OCI-LY7 (cell line): ENCODE results near the gene ADAMTS20. TPM values are rescaled to one million over a fixed set of nuclear protein-coding genes. Genes with fewer than 3 reads are reported as not detected.

ENCODE experiments used
- BruUV-seq: library from RNA; stranded (reverse); fragments of 400-500 nt; replicated peaks from 2 replicates; lab custom pipeline; 2021; lab: Mats Ljungman, UMichigan
- CTCF ChIA-PET: fragments of 300-600 bp; sonication (Branson Sonifier 250); formaldehyde crosslinking; loops from one replicate; lab custom pipeline; 2022; ENCODE audit warnings: antibody characterized with exemption; ENCODE audit not compliant: unreplicated experiment; lab: Charles Lee
- POLR2A ChIA-PET: fragments of 300-600 bp; sonication (Branson Sonifier 250); formaldehyde crosslinking; loops from one replicate; lab custom pipeline; 2022; ENCODE audit warnings: antibody characterized with exemption; lab: Charles Lee
- DNase-seq: peaks from one replicate; pipeline ENCODE4 v3.0.0-alpha.2; 2015; ENCODE audit warnings: low spot score
- H2AFZ ChIP-seq: fragments of 200-600 bp; sonication (generic), shearing (Covaris generic); 2 replicates; pipeline ENCODE4 v1.6.1; 2014; ENCODE audit warnings: mild to moderate bottlenecking, antibody characterized with exemption, low read length, moderate library complexity
- H3K27ac ChIP-seq: fragments of 200-600 bp; sonication (generic); 2 replicates; pipeline ENCODE4 v1.5.1; 2014; ENCODE audit warnings: mixed run types, low read depth, mild to moderate bottlenecking, moderate library complexity, low read length, inconsistent platforms; ENCODE audit not compliant: poor library complexity, severe bottlenecking
- H3K36me3 ChIP-seq: fragments of 200-600 bp; sonication (generic); 2 replicates; pipeline ENCODE4 v1.6.1; 2014; ENCODE audit warnings: mild to moderate bottlenecking, antibody characterized with exemption, low read length, moderate library complexity, mixed read lengths; ENCODE audit not compliant: insufficient read depth
- H3K4me1 ChIP-seq: fragments of 200-600 bp; sonication (generic); 2 replicates; pipeline ENCODE4 v1.5.1; 2014; ENCODE audit warnings: mild to moderate bottlenecking, low read length; ENCODE audit not compliant: insufficient read depth, poor library complexity, severe bottlenecking
- H3K4me2 ChIP-seq: fragments of 200-600 bp; sonication (generic); 2 replicates; pipeline ENCODE4 v1.6.1; 2014; ENCODE audit warnings: mild to moderate bottlenecking, low read length
- H3K4me3 ChIP-seq: fragments of 200-600 bp; sonication (generic); 2 replicates; pipeline ENCODE4 v1.5.1; 2014; ENCODE audit warnings: mild to moderate bottlenecking, low read depth, low read length; ENCODE audit not compliant: poor library complexity, severe bottlenecking
- H3K79me2 ChIP-seq: fragments of 200-600 bp; sonication (generic); 2 replicates; pipeline ENCODE4 v1.6.1; 2016; ENCODE audit warnings: low read depth, mild to moderate bottlenecking, low read length, moderate library complexity, mixed read lengths; ENCODE audit not compliant: insufficient read depth
- H3K9me2 ChIP-seq: fragments of 200-600 bp; sonication (generic); 2 replicates; pipeline ENCODE4 v1.6.1; 2016; ENCODE audit warnings: mild to moderate bottlenecking, low read length, mixed read lengths; ENCODE audit not compliant: insufficient read depth
- H3K9me3 ChIP-seq: fragments of 200-600 bp; sonication (generic); 2 replicates; pipeline ENCODE4 v1.6.1; 2014; ENCODE audit warnings: mild to moderate bottlenecking, mixed run types, low read length, mixed read lengths
- H4K20me1 ChIP-seq: fragments of 200-600 bp; sonication (generic); 2 replicates; pipeline ENCODE4 v1.6.1; 2014; ENCODE audit warnings: mild to moderate bottlenecking, antibody characterized with exemption, low read length, moderate library complexity, mixed read lengths; ENCODE audit not compliant: insufficient read depth
- EZH2phosphoT487 ChIP-seq: fragments of 200-600 bp; sonication (generic); IDR thresholded peaks from 2 replicates; pipeline ENCODE4 v1.6.1; 2018; ENCODE audit warnings: low read depth, borderline replicate concordance, mild to moderate bottlenecking, mixed run types, antibody characterized with exemption, low read length, moderate library complexity, mixed read lengths
- intact Hi-C: fragments of 100-400 bp; cut with micrococcal nuclease; formaldehyde crosslinking; loops from one replicate; pipeline ENCODE4 v1.10.0; 2022; ENCODE audit not compliant: unreplicated experiment
- total RNA-seq, 2 experiments: library from RNA; depleted of rRNA in 1 of 2; stranded (reverse); fragments of >200 nt in 1 of 2; shearing (Covaris generic) in 1 of 2; gene quantifications; 2 replicates each; pipeline ENCODE4 v1.2.3, GENCODE V29; 2014 to 2022
- TF ChIP-seq, protein P1 (sequence below): fragments of 200-600 bp; sonication (generic); conservative IDR thresholded peaks from 2 replicates; pipeline ENCODE4 v1.5.1; 2014; ENCODE audit warnings: mild to moderate bottlenecking, antibody characterized with exemption, low read length, moderate library complexity, mixed read lengths

The ADAMTS20 gene
- total RNA-seq, 2 experiments from 2014 or later, result not detected

DNA sequence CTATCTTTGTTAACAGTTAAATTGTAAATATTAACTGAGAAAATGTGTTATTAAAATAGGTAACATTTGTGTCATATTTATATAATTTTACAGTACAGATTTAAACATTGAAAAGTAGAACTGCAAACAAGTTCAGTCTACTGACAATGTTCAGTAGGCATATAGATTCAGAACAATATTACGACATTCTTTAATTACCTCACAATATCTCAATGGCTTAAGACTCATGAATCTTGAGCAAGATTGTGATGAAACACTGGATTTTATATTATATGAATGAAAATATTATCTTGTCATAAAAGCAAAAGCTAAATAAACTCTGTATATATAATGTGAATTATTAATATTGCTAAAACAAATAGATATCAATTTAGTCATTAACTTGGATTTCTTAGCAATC lies 194.9 kb downstream of the ADAMTS20 start:
- Histone ChIP-seq H3K4me1 (no peaks in the 10 kb centered on the region), H3K4me3 (no peak overlapping the region), H3K9me2 (no peaks in the 10 kb centered on the region), H3K4me2 (no peak overlapping the region), H3K36me3 (no peaks in the 10 kb centered on the region), H4K20me1 (no peaks in the 10 kb centered on the region), H3K9me3 (no peaks in the 10 kb centered on the region), H2AFZ (no peak overlapping the region), H3K27ac (no peak overlapping the region), H3K79me2 (no peaks in the 10 kb centered on the region)
- DNase-seq, result no peak
- no TSS peak for BruUV-seq
- TF ChIP-seq EZH2phosphoT487, result no peak
- TF ChIP-seq, protein P1, sequence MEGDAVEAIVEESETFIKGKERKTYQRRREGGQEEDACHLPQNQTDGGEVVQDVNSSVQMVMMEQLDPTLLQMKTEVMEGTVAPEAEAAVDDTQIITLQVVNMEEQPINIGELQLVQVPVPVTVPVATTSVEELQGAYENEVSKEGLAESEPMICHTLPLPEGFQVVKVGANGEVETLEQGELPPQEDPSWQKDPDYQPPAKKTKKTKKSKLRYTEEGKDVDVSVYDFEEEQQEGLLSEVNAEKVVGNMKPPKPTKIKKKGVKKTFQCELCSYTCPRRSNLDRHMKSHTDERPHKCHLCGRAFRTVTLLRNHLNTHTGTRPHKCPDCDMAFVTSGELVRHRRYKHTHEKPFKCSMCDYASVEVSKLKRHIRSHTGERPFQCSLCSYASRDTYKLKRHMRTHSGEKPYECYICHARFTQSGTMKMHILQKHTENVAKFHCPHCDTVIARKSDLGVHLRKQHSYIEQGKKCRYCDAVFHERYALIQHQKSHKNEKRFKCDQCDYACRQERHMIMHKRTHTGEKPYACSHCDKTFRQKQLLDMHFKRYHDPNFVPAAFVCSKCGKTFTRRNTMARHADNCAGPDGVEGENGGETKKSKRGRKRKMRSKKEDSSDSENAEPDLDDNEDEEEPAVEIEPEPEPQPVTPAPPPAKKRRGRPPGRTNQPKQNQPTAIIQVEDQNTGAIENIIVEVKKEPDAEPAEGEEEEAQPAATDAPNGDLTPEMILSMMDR, result no peak
- CTCF ChIA-PET, result no interaction called here
- POLR2A ChIA-PET, result no interaction called here
- intact Hi-C loops, result no loop called here

- Histone ChIP-seq H3K9me3 (no peaks in the 10 kb centered on the region), H3K36me3 (no peaks in the 10 kb centered on the region), H2AFZ (no peak overlapping the region), H3K9me2 (no peaks in the 10 kb centered on the region), H3K4me3 (no peak overlapping the region), H3K4me1 (no peaks in the 10 kb centered on the region), H4K20me1 (no peaks in the 10 kb centered on the region), H3K27ac (no peak overlapping the region), H3K4me2 (no peak overlapping the region), H3K79me2 (no peaks in the 10 kb centered on the region)
- POLR2A ChIA-PET, result no interaction called here
- TF ChIP-seq, protein P1, result no peak
- no peak for TF ChIP-seq EZH2phosphoT487
- no TSS peak for BruUV-seq
- intact Hi-C loops, result no loop called here
- CTCF ChIA-PET, result no interaction called here
- no peak for DNase-seq
These were observed 200.0 kb downstream of the ADAMTS20 start for GRCh38 chr12:43352001-43352400.

- Histone ChIP-seq H3K4me1 (no peaks in the 10 kb centered on the region), H3K4me2 (no peak overlapping the region), H4K20me1 (no peaks in the 10 kb centered on the region), H3K4me3 (no peak overlapping the region), H3K36me3 (no peaks in the 10 kb centered on the region), H3K79me2 (no peaks in the 10 kb centered on the region), H3K9me3 (no peaks in the 10 kb centered on the region), H2AFZ (no peak overlapping the region), H3K9me2 (no peaks in the 10 kb centered on the region; the same call in 1 of the 2 replicates), H3K27ac (no peak overlapping the region)
- intact Hi-C loops, result no loop called here
- no peak for DNase-seq
- CTCF ChIA-PET, result no interaction called here
- no peak for TF ChIP-seq EZH2phosphoT487
- TF ChIP-seq, protein P1, result peak; percentile 43; the same call in 1 of the 2 replicates
- POLR2A ChIA-PET, result interaction anchor here (0.7 kb wide), 1 partner anchor 96 kb away, joined by 3 read pairs; no protein-coding TSS in a partner anchor
- no TSS peak for BruUV-seq
These were observed 202.1 kb downstream of the ADAMTS20 start for GRCh38 chr12:43349863-43350262.
